IMR-90 (cell line): Measurements from ENCODE around the gene GABRR3. TPM values are rescaled to one million over a fixed set of nuclear protein-coding genes. Genes with fewer than 3 reads are reported as not detected.

Experiments used
- ATAC-seq: fragments of 200-7000 bp; cut with Tn5 transposase; 2 replicates; pipeline ENCODE4 v1.9.1; 2020; ENCODE audit warnings: low read depth, mild to moderate bottlenecking, moderate library complexity
- BruUV-seq: library from RNA; stranded (reverse); fragments of 400-500 nt; replicated peaks from 2 replicates; lab custom pipeline; 2021; lab: Mats Ljungman, UMichigan
- CTCF ChIA-PET: fragments of 300-600 bp; formaldehyde crosslinking; extraction: SDS; loops from one replicate; lab custom pipeline; 2021; ENCODE audit warnings: antibody characterized with exemption; lab: Yijun Ruan, JAX
- POLR2A ChIA-PET: fragments of 300-600 bp; sonication (Branson Sonifier 250); formaldehyde crosslinking; loops from one replicate; lab custom pipeline; 2022; ENCODE audit warnings: antibody characterized with exemption; ENCODE audit not compliant: unreplicated experiment; lab: Charles Lee
- DNase-seq: peaks from one replicate; pipeline ENCODE4 v3.0.0; 2013
- H2AFZ ChIP-seq: replicated peaks from 2 replicates; pipeline ENCODE3; 2013; ENCODE audit warnings: low read length, mild to moderate bottlenecking; ENCODE audit not compliant: poor library complexity
- H2AK5ac ChIP-seq: 2 replicates; pipeline ENCODE4 v1.6.1; 2013; ENCODE audit warnings: low read depth, low read length, inconsistent platforms
- H2AK9ac ChIP-seq: replicated peaks from 2 replicates; pipeline ENCODE3; 2013; ENCODE audit warnings: mild to moderate bottlenecking, low read depth, low read length, moderate library complexity; ENCODE audit not compliant: poor library complexity
- H2BK120ac ChIP-seq: 2 replicates; pipeline ENCODE4 v1.6.1; 2013; ENCODE audit warnings: low read depth, low read length, inconsistent platforms
- H2BK15ac ChIP-seq: 3 replicates; pipeline ENCODE4 v1.6.1; 2013; ENCODE audit warnings: low read depth, low read length, inconsistent platforms
- H2BK20ac ChIP-seq: 2 replicates; pipeline ENCODE4 v1.6.1; 2013; ENCODE audit warnings: low read depth, mild to moderate bottlenecking, inconsistent platforms, low read length, moderate library complexity
- H2BK5ac ChIP-seq: 2 replicates; pipeline ENCODE4 v1.6.1; 2013; ENCODE audit warnings: mild to moderate bottlenecking, low read depth, low read length, inconsistent platforms; ENCODE audit not compliant: poor library complexity, severe bottlenecking
- H3K14ac ChIP-seq: replicated peaks from 2 replicates; pipeline ENCODE4 v1.6.1; 2013; ENCODE audit warnings: low read depth, low read length, inconsistent platforms
- H3K18ac ChIP-seq: 2 replicates; pipeline ENCODE4 v1.6.1; 2013; ENCODE audit warnings: low read depth, low read length, control low read depth
- H3K23ac ChIP-seq: 2 replicates; pipeline ENCODE4 v1.6.1; 2013; ENCODE audit warnings: low read depth, low read length, inconsistent platforms
- H3K27ac ChIP-seq: 2 replicates; pipeline ENCODE4 v1.5.1; 2013; ENCODE audit warnings: mild to moderate bottlenecking, control low read depth, low read length; ENCODE audit not compliant: insufficient read depth
- H3K27me3 ChIP-seq: 2 replicates; pipeline ENCODE4 v1.6.1; 2013; ENCODE audit warnings: low read length; ENCODE audit not compliant: control insufficient read depth, insufficient read depth
- H3K36me3 ChIP-seq: 2 replicates; pipeline ENCODE4 v1.6.1; 2013; ENCODE audit warnings: low read length, mixed read lengths; ENCODE audit not compliant: control insufficient read depth, insufficient read depth
- H3K4ac ChIP-seq: 2 replicates; pipeline ENCODE4 v1.6.1; 2013; ENCODE audit warnings: low read depth, low read length, inconsistent platforms
- H3K4me1 ChIP-seq: 2 replicates; pipeline ENCODE4 v1.6.1; 2013; ENCODE audit warnings: low read length, mixed read lengths; ENCODE audit not compliant: control insufficient read depth, insufficient read depth
- H3K4me2 ChIP-seq: 2 replicates; pipeline ENCODE4 v1.6.1; 2013; ENCODE audit warnings: low read depth, mild to moderate bottlenecking, control low read depth, low read length, moderate library complexity
- H3K4me3 ChIP-seq: 2 replicates; pipeline ENCODE4 v1.5.1; 2013; ENCODE audit warnings: low read depth, mild to moderate bottlenecking, control low read depth, low read length, moderate library complexity; ENCODE audit not compliant: insufficient read depth
- H3K56ac ChIP-seq: 2 replicates; pipeline ENCODE4 v1.6.1; 2013; ENCODE audit warnings: low read length, inconsistent platforms; ENCODE audit not compliant: insufficient read depth; ENCODE audit errors: extremely low read depth
- H3K79me1 ChIP-seq, 2 experiments: 2 replicates each; pipeline ENCODE4 v1.6.1; 2013; ENCODE audit warnings: low read length in 2 of 2, inconsistent platforms in 1 of 2, low read depth in 1 of 2
- H3K9ac ChIP-seq: 2 replicates; pipeline ENCODE4 v1.6.1; 2013; ENCODE audit warnings: low read depth, low read length, control low read depth
- H3K9me1 ChIP-seq: 2 replicates; pipeline ENCODE4 v1.6.1; 2013; ENCODE audit warnings: low read length, inconsistent platforms; ENCODE audit not compliant: insufficient read depth
- H3K9me3 ChIP-seq: 2 replicates; pipeline ENCODE4 v1.6.1; 2013; ENCODE audit warnings: low read length; ENCODE audit not compliant: control insufficient read depth, insufficient read depth
- H4K20me1 ChIP-seq: 2 replicates; pipeline ENCODE4 v1.6.1; 2013; ENCODE audit warnings: low read length, inconsistent platforms; ENCODE audit not compliant: insufficient read depth
- H4K5ac ChIP-seq: 2 replicates; pipeline ENCODE4 v1.6.1; 2013; ENCODE audit warnings: mild to moderate bottlenecking, low read depth, low read length, control low read depth
- H4K8ac ChIP-seq, 2 experiments: 2 replicates each; pipeline ENCODE4 v1.6.1; 2013; ENCODE audit warnings: low read depth in 2 of 2, low read length in 2 of 2, control low read depth in 1 of 2, inconsistent platforms in 1 of 2
- H4K91ac ChIP-seq: 2 replicates; pipeline ENCODE4 v1.6.1; 2013; ENCODE audit warnings: low read depth, low read length, inconsistent platforms; ENCODE audit not compliant: insufficient read depth
- CEBPB ChIP-seq: IDR thresholded peaks from 2 replicates; pipeline ENCODE4 v1.6.1; 2012; ENCODE audit warnings: low read depth, low read length, improper control_type of control experiment
- FOS ChIP-seq: fragments of 150-350 bp; IDR thresholded peaks from 2 replicates; pipeline ENCODE4 v1.6.1; 2016; ENCODE audit warnings: low read depth, low read length
- MAFK ChIP-seq: IDR thresholded peaks from 2 replicates; pipeline ENCODE4 v1.6.1; 2012; ENCODE audit warnings: low read depth, low read length, improper control_type of control experiment
- POLR2A ChIP-seq: IDR thresholded peaks from 2 replicates; pipeline ENCODE4 v1.6.1; 2012; ENCODE audit warnings: mild to moderate bottlenecking, low read depth, low read length
- RFX5 ChIP-seq: IDR thresholded peaks from 2 replicates; pipeline ENCODE4 v1.8.0; 2012; ENCODE audit warnings: low read depth, mild to moderate bottlenecking, low read length, moderate library complexity
- WGBS, 2 experiments: methylation state at CpG; one replicate each; pipeline versions ENCODE4 v1.1.5 to v1.1.7; 2013; ENCODE audit warnings: missing lambda C conversion rate in 2 of 2; ENCODE audit not compliant: insufficient read length in 1 of 2; ENCODE audit errors: extremely low coverage in 2 of 2; 5-methylcytosine and 5-hydroxymethylcytosine counted together
- dilution Hi-C: fragments of 300-500 bp; cut with HindIII; formaldehyde crosslinking; loops from one replicate; pipeline ENCODE4 v1.14.3; 2018; ENCODE audit warnings: low sequenced_read_pairs; ENCODE audit not compliant: unreplicated experiment
- in situ Hi-C: fragments of 300-500 bp; cut with MboI; formaldehyde crosslinking; loops from 3 replicates; pipeline ENCODE4 v1.14.3; 2019; ENCODE audit warnings: low sequenced_read_pairs, inconsistent platforms, mixed read lengths
- intact Hi-C: fragments of 100-400 bp; cut with micrococcal nuclease; formaldehyde crosslinking; loops from 2 replicates; pipeline ENCODE4 v1.10.0; 2022
- polyA plus RNA-seq, 3 experiments: library from polyadenylated mRNA; depleted of rRNA; stranded (reverse); fragments of >200 nt; gene quantifications; 2 replicates each; pipeline ENCODE4 v1.2.3, GENCODE V29; 2012; ENCODE audit warnings: low replicate concordance in 1 of 3
- total RNA-seq: library from RNA; depleted of rRNA; stranded (reverse); fragments of >200 nt; gene quantifications from 2 replicates; pipeline ENCODE4 v1.2.3, GENCODE V29; 2012

GABRR3 gene
- total and polyA plus RNA-seq, 2 of the 4 experiments (the other 2 are of a cell fraction): not detected

DNA sequence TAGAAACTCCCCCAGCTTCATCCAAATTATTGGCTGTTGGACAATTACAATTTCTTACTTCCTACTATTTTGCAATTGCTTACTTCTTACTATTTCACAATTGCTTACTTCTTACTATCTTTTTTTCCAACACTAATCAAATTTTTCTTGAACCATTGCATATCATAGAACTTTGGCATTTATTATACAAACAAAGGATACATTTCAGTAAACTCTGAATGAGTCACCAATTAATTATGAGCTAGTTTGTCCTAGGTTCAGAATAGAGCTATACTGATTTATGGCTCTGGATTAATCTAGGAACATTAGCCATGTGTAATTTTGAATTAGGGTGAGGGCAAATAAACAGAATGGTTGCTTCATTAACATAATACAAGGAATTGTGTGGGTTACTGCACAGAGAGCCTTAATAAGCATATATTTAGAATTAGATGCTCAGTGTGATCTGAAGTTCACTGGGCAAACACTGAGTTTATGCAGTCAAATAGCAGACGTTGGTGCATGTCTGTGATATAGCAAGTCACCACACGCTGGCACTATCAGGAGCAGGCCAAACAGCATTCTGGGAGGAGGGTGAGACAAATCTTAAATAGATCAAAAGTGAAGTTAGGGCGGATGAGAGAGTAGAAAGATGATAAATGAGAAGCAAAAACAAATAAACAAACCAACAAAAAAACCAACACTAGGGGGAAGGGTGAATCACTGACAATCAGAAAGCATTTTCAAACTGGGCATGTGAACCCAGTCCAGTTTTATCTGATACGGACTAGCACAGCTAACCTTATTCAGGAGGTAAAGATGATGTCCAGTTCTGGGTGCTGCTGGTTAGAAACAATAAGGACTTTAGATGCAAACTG, 21.5 kb downstream of the GABRR3 start:
- Histone ChIP-seq H3K36me3 (no peaks in the 10 kb centered on the region), H3K79me1 (no peaks in the 10 kb centered on the region), H3K27me3 (no peaks in the 10 kb centered on the region), H3K18ac (peak overlapping the region; percentile 91), H4K20me1 (no peaks in the 10 kb centered on the region), H3K27ac (peak overlapping the region; percentile 74; the same call in 1 of the 2 replicates), H2BK120ac (peak overlapping the region; percentile 1; the same call in 1 of the 2 replicates), H3K9ac (no peak overlapping the region), H3K4me3 (no peak overlapping the region), H4K8ac (no peak overlapping the region), H3K23ac (no peak overlapping the region), H2AK5ac (no peak overlapping the region), H3K4me1 (peaks cover 9% of the 10 kb centered on the region; the same call in 1 of the 2 replicates), H2BK15ac (no peak overlapping the region), H4K91ac (no peak overlapping the region), H3K4ac (no peak overlapping the region), H2BK20ac (no peak overlapping the region), H2AK9ac (no peak overlapping the region), H2BK5ac (no peak overlapping the region), H3K9me3 (no peaks in the 10 kb centered on the region), H3K14ac (no peak overlapping the region), H2AFZ (no peak overlapping the region), H3K56ac (no peak overlapping the region), H4K5ac (peak overlapping the region; percentile 77; the same call in 1 of the 2 replicates), H3K9me1 (no peaks in the 10 kb centered on the region), H3K4me2 (peak overlapping the region; percentile 81; the same call in 1 of the 2 replicates)
- ATAC-seq: peak; percentile 79
- peak; percentile 33 for DNase-seq
- CTCF ChIA-PET: interaction anchor here (1.1 to 1.3 kb wide), 3 partner anchors 9 to 230 kb away, joined by 3 to 8 read pairs (median 3); no protein-coding TSS in a partner anchor
- in situ Hi-C loops (no loop called here), dilution Hi-C loops (loop anchor here (25.0 kb wide), 1 partner anchor 201 kb away; the partner anchor contains the start of gene CRYBG3), intact Hi-C loops (loop anchor here (5.0 kb wide), 1 partner anchor 41 kb away; the partner anchor contains the start of gene RIOX2)
- no TSS peak for BruUV-seq
- TF ChIP-seq POLR2A (no peak), FOS (0 out of 2 replicates have a peak, but pooled peaks have one; percentile 10), CEBPB (peak; percentile 61), MAFK (no peak), RFX5 (no peak)
- POLR2A ChIA-PET: interaction anchor here (0.7 kb wide), 1 partner anchor 8 kb away, joined by 3 read pairs; no protein-coding TSS in a partner anchor
- WGBS, 2 experiments: 8% methylated on average over 2 of the region's 4 CpGs; no CpG with 5 or more reads in 1 of the 2 experiments
